Stimulated activated naive B cell treated with anti-CD40 and anti-IgM and Interleukin-4, amounts not matched to agents 10 μg/mL and 1 μg/mL and 100 μg/mL, for 72 hours (primary cell): ENCODE measurements around the gene ZNF181.

Experiments
- ATAC-seq, 2 donors: fragments of 150-1000 bp; cut with Tn5 transposase; replicated peaks; 2 replicates each; pipeline ENCODE4 v1.10.0; 2021; ENCODE audit warnings: moderate library complexity in 1 of 2
- DNase-seq: peaks from one replicate; pipeline ENCODE4 v3.0.0; 2021
- H3K27ac Mint-ChIP-seq: one replicate; pipeline ENCODE4 v1.8.0; 2022; ENCODE audit warnings: mild to moderate bottlenecking, mixed read lengths
- H3K27me3 Mint-ChIP-seq, 2 donors: one replicate each; pipeline ENCODE4 v1.8.0; 2022; ENCODE audit warnings: mixed read lengths in 2 of 2
- H3K36me3 Mint-ChIP-seq, 2 donors: one replicate each; pipeline ENCODE4 v1.8.0; 2022; ENCODE audit warnings: mixed read lengths in 2 of 2, mild to moderate bottlenecking in 1 of 2
- H3K4me1 Mint-ChIP-seq, 2 donors: one replicate each; pipeline ENCODE4 v1.8.0; 2022; ENCODE audit warnings: mixed read lengths in 2 of 2, mild to moderate bottlenecking in 1 of 2
- H3K4me3 Mint-ChIP-seq, 2 donors: one replicate each; pipeline ENCODE4 v1.8.0; 2022; ENCODE audit warnings: mild to moderate bottlenecking in 2 of 2, mixed read lengths in 2 of 2, moderate library complexity in 1 of 2
- H3K9me3 Mint-ChIP-seq, 2 donors: one replicate each; pipeline ENCODE4 v1.8.0; 2022; ENCODE audit warnings: mixed read lengths in 2 of 2, mild to moderate bottlenecking in 1 of 2

ZNF181 gene

DNA sequence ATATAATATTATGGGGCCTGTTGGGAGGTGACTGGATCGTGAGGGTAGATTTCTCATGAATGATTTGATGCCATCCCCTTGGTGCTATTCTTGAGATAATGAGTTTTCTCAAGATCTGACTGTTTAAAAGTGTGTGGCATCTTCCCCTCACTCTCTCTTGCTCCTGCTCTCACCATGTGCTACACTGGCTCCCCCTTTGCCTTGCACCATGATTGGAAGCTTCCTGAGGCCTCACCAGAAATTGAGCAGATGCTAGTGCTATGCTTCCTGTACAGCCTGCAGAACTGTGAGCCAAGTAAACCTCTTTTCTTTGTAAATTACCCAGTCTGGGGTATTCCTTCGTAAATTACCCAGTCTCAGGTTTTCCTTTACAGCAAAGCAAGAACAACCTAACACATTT lies 40.8 kb downstream of the ZNF181 start:
- no peak for ATAC-seq
- H3K9me3 Mint-ChIP-seq, result peaks cover 9 to 10% of the 10 kb centered on the region in 2 donors

DNA sequence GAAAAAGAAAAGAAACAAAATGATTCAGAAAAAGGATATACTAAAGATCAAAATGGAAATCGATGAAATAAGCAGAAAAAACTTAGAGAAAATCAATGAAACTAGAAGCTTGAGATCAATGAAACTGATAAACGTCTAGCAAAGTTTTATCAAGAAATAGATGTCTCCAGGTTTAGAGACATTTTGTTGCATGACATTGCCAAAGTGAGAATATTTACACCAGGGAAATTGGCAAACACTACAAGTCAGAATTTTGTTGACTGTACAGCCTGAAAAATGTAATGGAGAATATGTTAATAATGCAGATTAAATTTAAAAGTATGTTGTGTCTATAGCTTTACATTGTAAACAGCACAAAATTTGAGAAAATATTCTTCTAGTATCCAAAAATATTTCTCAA lies 44.3 kb downstream of the ZNF181 start:
- DNase-seq, result no peak
- no peak overlapping the region for H3K27ac Mint-ChIP-seq
- peaks cover 26 to 50% of the 10 kb centered on the region in 2 donors for H3K27me3 Mint-ChIP-seq
- peaks cover 0 to 4% of the 10 kb centered on the region in 2 donors for H3K36me3 Mint-ChIP-seq
- H3K4me1 Mint-ChIP-seq, result no peaks in the 10 kb centered on the region
- peaks cover 10 to 13% of the 10 kb centered on the region in 2 donors for H3K9me3 Mint-ChIP-seq
- no peak for ATAC-seq
- H3K4me3 Mint-ChIP-seq, result no peak overlapping the region

More for the DNA sequence above, 40.8 kb downstream of the ZNF181 start:
- peaks cover 3 to 16% of the 10 kb centered on the region in 2 donors for H3K36me3 Mint-ChIP-seq
- no peak for DNase-seq
- H3K4me3 Mint-ChIP-seq, result no peak overlapping the region
- H3K27me3 Mint-ChIP-seq, result peaks cover 26 to 31% of the 10 kb centered on the region in 2 donors
- H3K27ac Mint-ChIP-seq, result no peak overlapping the region
- H3K4me1 Mint-ChIP-seq, result peaks cover 14% of the 10 kb centered on the region in 2 donors

DNA sequence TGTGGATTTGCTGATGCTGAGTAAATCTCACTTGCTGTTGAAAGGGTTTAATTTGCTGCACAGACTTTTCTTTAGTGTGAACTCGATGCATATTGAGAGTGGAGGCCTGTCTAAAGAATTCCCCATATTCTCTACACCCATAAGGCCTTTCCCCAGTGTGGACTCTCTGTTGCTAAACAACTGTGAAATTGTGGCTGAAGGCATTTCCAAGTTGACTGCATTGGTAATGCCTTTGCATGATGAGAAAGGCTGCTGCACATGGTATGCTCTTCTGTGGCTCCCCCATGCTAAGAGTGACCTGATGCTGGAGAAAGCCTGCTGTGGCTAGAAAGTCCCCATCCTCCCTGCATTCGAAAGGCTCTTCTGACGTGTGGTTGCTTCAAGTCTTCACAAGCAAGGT lies 45.6 kb downstream of the ZNF181 start:
- H3K36me3 Mint-ChIP-seq, result peaks cover 0 to 4% of the 10 kb centered on the region in 2 donors
- H3K4me1 Mint-ChIP-seq, result no peaks in the 10 kb centered on the region
- H3K9me3 Mint-ChIP-seq, result peaks cover 7 to 13% of the 10 kb centered on the region in 2 donors
- peaks cover 20 to 50% of the 10 kb centered on the region in 2 donors for H3K27me3 Mint-ChIP-seq
- no peak overlapping the region for H3K4me3 Mint-ChIP-seq
- H3K27ac Mint-ChIP-seq, result no peak overlapping the region
- no peak for ATAC-seq
- DNase-seq, result no peak

DNA sequence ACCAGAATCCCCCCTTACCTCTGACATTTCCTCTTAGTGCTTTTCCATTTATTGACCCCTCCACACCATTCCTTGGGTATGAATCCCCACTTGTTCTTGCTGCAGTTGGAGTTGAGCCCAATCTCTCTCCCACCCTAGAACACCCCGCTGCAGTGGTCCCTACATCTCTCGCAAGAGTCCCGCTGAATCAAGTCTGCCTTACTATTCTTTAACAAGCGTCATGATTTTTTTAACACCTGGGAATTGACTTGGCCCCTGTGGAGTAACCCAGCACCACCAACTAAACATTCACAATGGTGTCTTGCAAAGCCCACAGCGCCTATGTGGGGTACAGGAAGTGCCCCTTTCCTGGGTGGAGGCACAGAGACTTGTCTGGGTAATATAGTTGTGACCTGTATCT lies 52.2 kb downstream of the ZNF181 start:
- Mint-ChIP-seq H3K4me3 (no peak overlapping the region), H3K36me3 (no peaks in the 10 kb centered on the region), H3K27me3 (peaks cover 0 to 14% of the 10 kb centered on the region in 2 donors), H3K27ac (no peak overlapping the region), H3K4me1 (no peaks in the 10 kb centered on the region), H3K9me3 (no peaks in the 10 kb centered on the region)
- ATAC-seq, result no peak
- no peak for DNase-seq

DNA sequence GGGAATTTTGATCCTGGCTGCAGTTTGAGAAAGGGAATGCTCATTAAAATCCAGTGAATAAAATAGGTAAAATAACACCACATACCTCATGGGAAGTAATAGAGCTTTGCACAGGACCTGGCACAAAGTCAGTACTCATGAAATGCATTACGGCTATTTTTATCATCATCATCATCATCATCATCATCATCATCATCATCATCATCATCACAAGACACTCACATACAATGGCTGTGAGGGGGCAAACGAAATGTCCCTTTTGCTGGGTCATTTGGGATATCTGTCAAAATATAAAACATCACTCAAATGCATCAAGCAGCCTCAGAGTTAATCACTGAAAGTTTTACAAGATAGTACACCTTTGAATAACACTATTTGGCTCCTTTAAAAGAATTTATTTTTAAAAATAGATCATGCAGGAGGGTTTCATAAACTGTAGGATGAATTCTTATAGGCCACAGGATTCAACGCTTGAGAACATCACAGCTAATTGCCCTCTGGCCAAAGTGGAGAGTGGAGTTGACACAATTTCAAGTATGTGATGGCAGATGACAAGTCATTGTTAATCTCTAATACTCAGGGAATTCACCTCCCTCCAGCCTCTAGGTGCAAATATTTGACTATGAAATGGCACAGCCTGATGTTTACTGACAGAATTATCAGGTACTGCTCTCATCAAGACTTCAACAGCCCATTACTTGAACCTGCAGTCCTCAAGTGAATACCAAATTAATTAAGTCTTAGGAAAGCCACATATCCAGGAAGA lies 53.2 kb downstream of the ZNF181 start:
- no peaks in the 10 kb centered on the region for H3K9me3 Mint-ChIP-seq
- H3K36me3 Mint-ChIP-seq, result no peaks in the 10 kb centered on the region
- ATAC-seq (no peak), DNase-seq (no peak)
- H3K27me3 Mint-ChIP-seq, result peaks cover 0 to 6% of the 10 kb centered on the region in 2 donors
- H3K27ac Mint-ChIP-seq, result no peak overlapping the region
- no peak overlapping the region for H3K4me3 Mint-ChIP-seq
- H3K4me1 Mint-ChIP-seq, result no peaks in the 10 kb centered on the region

DNA sequence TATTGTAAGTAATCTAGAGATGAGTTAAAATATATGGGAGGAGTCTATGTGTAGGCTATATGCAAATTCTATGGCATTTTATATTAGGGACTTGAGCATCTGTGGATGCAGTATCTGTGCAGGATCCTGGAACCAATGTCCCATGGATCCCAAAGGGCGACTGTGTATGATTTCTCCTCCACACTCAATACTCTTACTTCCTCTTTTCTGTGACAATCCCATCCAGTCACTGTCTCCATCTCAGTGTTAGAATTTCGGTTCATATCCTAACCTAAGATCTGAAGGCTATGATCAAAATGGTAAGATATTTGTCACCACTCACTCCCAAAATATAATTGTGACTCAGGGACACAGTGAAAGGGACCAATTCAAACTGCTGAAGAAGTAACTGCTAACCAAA lies 54.0 kb downstream of the ZNF181 start:
- Mint-ChIP-seq H3K4me3 (no peak overlapping the region), H3K27me3 (peaks cover 3 to 6% of the 10 kb centered on the region in 2 donors), H3K4me1 (peaks cover 0 to 2% of the 10 kb centered on the region in 2 donors), H3K9me3 (no peaks in the 10 kb centered on the region), H3K36me3 (no peaks in the 10 kb centered on the region), H3K27ac (no peak overlapping the region)
- DNase-seq (no peak), ATAC-seq (no peak)

DNA sequence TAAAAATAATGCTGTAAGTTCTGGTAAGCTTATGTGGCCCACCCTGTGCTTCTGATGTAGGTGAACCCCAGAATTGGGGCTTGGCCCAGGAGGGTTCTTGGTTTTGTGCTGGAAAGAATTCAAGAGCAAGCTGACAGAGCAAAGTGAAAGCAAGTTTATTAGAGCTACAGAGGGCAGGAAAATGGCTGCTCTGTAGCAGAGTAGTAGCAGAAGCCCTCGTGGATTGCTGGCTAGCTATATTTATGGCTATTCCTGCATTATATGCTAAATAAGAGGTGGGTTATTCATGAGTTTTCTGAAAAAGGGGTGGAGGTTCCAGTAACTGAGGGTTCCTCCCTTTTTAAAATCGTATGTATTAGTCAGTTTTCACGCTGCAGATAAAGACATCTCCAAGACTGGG lies 59.5 kb downstream of the ZNF181 start:
- ATAC-seq, result no peak
- Mint-ChIP-seq H3K27ac (no peak overlapping the region), H3K4me3 (no peak overlapping the region), H3K27me3 (peaks cover 4 to 7% of the 10 kb centered on the region in 2 donors), H3K4me1 (peaks cover 0 to 5% of the 10 kb centered on the region in 2 donors), H3K36me3 (no peaks in the 10 kb centered on the region), H3K9me3 (peaks cover 0 to 4% of the 10 kb centered on the region in 2 donors)
- DNase-seq, result no peak

DNA sequence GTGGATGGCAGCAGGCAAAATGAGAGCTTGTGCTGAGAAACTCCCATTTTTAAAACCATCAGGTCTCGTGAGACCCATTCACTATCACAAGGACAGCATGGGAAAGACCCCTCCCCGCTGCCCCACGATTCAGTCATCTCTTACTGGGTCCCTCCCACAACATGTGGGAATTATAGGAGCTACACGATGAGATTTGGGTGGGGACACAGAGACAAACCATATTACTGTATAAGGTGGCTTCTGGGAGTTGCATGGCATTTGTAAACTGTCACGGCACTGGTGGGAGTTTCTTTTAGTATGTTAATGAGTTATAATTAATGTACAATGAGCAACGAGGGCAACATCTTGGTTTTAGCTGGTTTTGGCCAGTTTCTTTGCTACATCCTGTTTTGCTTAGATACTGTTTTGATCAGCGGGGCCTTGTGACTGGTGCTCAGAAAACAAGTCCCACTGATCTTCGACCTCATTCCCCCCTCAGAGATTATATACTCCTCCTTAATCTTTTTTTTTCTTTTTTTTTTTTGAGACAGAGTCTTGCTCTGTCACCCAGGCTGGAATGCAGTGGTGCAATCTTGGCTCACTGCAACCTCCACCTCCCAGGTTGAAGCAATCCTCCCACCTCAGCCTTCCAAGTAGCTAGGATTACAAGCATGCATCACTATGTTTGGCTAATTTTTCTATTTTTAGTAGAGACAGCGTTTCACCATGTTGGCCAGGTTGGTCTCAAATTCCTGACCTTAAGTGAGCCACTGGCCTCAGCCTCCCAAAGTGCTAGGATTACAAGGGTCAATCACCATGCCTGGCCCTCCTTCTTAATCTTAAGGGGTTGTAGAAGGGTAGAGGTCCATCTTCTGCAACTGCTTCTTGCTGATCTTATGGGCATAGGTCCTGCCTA lies 60.3 kb downstream of the ZNF181 start:
- DNase-seq (no peak), ATAC-seq (no peak)
- Mint-ChIP-seq H3K4me1 (peaks cover 0 to 5% of the 10 kb centered on the region in 2 donors), H3K9me3 (peaks cover 0 to 7% of the 10 kb centered on the region in 2 donors), H3K4me3 (no peak overlapping the region), H3K27ac (no peak overlapping the region), H3K36me3 (no peaks in the 10 kb centered on the region), H3K27me3 (peaks cover 4 to 12% of the 10 kb centered on the region in 2 donors)
